Daoy (cell line): ENCODE data around the gene TNXB. TPM values are rescaled to one million over a fixed set of nuclear protein-coding genes. Genes with fewer than 3 reads are reported as not detected.
"Not testable (repeated sequence)": the region's sequence is repeated elsewhere in the genome, so short reads cannot be mapped to it uniquely, and the experiment has no call there.

Experiments used
- DNase-seq: peaks from one replicate; pipeline ENCODE4 v3.0.0-alpha.2; 2015; ENCODE audit warnings: low read depth
- total RNA-seq: library from RNA; depleted of rRNA; stranded (reverse); fragments of >200 nt; shearing (Covaris generic); gene quantifications from 2 replicates; pipeline ENCODE4 v1.2.3, GENCODE V29; 2014

TNXB gene
- total RNA-seq, 1 experiment from 2014 or later = 0.11 TPM

DNA sequence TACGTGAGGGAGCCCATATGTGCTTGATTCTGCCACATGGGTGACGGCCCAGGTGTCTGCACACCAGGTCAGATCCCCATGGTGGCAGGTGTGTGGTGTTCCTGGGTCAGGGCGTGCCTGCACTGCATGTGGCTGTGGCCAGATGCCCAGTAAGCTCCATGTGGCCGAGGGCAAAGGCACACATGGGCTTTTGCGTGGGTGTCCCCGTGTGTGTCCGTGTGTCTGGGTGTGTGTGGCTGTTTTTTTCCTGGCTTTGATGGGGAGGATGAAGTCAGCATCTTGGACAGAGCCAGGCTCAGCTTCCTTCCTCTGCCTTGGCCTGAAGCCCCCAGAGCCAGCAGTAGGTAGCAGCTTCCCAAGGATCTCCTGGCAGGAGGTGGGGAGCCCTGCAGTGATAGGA is 1.5 kb upstream of the TNXB start:
- no peak for DNase-seq

DNA sequence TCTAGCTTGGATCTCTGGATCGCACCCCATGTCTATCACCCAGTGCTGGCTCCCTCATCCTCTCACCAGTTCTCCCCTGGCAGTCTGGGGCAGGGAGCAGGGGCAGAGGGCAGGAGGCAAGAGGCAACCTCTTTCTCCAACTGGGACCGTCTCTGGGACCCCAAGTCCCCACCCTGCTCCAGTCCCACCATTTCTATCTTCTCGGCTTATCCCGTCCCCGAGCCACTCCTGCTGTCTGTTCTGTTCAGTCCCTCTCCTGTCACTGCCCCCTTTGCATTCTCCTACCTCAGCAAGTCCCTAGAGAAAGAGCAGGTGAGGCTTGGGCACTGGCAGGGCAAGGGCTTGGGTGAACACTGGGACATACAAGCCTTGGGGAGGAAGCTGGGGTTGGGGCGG is 625 bp upstream of the TNXB start:
- DNase-seq = no peak

DNA sequence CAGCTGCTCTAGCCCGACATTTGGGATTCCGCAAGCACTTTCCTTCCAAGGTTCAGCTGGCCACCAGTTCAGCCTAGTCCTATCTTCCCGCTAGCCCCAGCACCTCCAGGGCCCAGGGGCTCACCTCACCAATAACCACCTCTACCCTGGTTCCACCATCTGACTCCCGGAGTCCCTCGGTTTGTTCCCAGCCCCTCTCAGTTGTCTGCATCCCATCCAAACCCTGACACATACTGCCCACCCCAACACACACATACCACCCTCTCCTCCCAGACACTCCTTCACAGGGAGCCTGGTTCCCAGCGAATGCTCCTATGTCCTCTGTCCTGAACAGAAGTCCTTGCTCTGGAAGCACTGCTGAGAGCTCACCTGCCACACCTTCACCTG is 418 bp downstream of the TNXB start:
- DNase-seq = no peak

DNA sequence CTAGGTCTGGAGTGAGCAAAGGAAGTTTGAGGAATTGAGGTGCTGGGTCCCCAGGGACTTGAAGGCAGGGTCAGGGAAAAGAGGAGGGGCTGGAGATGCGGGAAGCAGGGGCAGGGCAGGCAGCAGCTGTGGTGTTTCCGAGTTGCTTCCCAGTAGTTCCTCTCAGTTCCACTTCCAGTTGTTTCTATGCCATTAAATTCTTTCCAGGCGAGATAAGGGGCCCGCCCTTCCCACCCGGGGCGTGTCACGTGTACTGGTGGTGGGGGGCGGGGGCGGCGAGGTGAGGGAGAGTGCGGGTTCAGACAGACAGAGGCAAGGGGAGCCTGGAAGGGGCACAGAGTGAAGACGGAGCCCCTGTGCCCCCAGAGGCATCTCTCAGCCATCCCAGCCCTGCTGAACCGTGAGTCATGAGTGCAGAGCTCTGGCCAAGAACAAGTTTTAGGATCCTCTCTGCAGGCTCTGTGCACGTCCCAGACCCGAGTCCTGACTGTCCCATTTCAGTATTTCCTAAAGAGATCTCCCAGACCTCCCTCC is 977 bp downstream of the TNXB start:
- peak; percentile 61 for DNase-seq

DNA sequence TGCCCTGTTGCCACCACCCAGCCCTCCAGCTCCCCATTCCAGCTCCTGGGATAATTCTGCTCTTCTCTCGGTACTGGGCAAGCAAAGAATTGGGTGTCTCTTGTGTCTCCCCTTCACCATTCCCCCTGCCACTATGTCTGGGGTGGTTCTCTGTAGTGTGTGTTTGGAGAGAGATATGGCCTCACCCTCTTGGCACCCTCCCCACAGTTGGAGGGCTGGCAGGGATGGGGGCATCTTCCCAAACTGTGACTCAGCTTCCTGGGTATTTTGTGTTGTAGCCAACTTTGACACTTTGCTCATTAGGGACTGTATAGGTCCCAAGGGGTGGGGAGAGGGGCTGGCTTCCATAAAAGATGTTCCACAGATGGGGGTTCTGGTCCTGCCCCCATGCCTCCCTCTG is 1.7 kb downstream of the TNXB start:
- peak; percentile 81 for DNase-seq

DNA sequence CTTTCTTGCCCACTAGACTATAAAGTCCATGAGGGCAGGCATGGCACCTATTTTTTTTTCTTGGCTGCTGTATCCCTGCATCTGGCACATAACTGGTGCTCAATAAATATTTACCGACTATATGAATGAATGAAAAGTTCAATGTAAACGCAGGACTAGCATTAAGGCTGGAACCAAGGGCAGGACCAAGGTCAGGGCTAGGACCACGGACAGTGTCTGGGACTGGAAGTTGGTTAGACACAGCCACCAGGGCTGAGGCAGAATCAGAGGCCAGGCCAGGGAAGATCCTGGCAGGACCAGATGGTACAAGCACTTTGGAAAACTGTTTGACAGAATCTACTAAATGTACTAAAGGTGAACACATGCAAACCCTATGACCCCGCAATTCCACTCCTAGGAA is 3.7 kb downstream of the TNXB start:
- no peak for DNase-seq

DNA sequence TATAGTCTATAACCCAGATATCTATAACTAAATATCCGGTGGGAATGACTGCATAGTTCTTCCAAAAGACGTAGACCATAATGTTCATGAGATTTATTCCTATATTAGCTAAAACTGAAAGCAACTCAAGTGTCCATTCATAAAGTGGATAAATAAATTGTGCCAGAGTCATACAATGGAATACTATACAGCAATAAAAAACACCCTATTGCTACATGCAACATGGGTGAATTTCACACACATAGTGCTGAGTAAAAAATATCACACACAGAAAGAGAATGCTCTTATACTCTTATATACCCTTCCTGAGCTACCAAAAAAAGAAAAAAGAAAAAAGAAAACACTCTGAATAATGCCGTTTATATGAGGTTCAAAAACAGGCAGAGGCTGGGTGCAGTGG is 6.9 kb downstream of the TNXB start:
- DNase-seq = no peak

DNA sequence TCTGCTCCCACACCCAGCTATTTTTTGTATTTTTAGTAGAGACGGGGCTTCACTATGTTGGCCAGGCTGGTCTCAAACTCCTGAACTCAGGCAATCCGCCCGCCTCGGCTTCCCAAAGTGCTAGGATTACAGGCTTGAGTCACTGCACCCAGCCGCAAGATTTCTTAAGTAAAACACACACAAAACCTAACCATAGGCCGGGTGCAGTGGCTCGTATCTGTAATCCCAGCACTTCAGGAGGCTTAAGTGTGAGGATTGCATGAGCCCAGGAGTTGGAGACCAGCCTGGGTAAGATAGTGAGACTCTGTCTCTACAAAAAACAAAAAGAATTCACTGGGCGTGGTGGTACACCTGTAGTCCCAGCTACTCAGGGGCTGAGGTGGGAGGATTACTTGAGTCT is 8.9 kb downstream of the TNXB start:
- DNase-seq = not testable (repeated sequence)

DNA sequence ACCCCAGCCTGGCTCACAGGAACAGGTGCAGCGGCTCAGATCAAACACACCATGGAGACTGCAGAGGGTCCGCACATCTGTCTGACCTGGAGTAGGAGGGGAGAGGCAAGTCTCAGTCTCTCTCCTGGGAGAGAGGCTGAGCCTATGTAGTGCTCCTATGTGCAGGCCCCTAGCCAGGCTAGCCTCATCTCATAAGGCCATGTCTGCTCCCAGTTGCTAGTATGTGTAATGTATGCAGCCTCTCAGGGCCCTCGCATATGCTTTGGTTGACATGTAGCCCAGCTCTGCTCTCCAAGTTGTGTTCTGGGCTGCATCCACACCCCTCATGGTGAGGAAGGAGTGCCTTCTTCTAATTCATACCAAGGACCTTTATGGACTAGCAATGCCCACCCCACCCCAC is 11.8 kb downstream of the TNXB start:
- DNase-seq = no peak

DNA sequence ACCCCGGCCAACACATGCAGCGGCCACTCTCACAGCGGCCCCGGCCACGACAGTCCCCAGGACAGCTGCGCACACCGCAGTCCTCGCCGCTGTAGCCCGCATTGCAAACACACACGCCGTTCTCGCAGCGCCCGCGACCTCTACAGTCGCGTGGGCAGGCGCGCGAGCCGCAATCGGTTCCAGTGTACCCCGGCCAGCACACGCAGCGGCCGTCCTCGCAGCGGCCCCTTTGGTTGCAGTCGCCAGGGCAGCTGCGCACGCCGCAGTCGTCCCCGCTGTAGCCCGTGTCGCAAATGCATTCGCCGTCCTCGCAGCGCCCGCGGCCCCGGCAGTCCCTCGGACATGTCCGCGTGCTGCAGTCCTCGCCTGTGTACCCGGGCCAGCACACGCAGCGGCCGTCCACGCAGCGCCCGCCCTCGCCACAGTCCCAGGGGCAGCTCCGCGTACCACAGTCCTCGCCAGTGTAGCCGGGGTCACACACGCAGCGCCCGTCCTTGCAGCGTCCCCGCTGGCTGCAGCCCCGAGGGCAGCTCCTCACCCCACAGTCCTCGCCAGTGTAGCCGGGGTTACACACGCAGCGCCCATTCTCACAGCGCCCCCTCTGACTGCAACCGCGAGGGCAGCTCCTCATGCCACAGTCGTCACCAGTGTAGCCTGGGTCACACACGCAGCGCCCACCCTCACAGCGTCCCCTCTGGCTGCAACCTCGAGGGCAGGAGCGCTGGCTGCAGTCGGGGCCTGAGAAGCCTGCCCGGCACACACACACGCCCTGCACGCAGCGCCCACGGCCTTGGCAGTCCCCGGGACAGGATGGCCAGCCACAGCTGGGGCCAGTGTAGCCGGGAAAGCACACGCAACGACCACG is 12.5 kb downstream of the TNXB start:
- DNase-seq = no peak

DNA sequence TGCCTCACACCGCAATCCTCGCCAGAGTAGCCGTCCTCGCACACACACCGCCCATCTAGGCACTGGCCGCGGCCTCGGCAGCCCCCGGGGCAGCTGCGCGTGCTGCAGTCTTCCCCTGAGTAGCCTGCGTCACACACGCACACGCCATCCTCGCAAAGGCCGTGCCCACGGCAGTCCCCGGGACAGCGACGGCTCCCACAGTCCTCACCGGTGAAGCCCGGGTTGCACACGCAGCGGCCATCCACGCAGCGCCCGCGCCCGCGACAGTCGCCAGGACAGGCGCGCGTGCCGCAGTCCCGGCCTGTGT is 13.1 kb downstream of the TNXB start:
- DNase-seq = no peak

DNA sequence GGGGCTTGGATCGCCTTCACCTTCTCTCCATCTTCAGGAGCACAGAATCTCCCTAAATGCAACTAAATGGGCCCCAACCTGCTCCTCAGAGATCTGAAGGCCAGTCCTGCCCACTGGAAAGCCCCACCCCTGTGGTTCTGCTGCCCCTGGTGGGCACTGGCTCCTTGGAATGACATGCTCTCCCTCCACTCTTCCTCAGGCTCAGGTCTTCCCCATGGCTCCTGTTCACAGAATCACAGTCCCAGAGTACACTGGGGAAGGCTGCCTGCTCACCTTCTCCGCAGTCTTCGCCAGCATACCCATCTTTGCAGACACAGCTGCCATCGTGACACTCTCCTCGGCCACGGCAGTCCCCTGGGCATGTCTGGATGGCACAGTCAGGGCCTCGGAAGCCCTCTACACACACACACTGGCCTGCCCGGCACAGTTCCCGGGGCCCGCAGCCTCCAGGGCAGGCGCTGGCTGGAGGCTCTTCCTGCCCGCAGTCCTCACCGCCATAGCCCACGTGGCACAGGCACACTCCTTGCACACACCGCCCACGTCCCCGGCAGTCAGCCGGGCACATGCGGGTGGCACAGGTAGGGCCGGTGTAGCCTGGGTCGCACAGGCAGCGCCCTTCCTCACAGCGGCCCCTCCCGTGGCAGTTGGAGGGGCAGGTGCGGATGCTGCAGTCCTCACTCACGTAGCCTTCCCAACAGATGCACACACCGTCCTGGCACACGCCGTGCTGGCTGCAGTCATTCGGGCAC is 13.6 kb downstream of the TNXB start:
- DNase-seq = no peak

DNA sequence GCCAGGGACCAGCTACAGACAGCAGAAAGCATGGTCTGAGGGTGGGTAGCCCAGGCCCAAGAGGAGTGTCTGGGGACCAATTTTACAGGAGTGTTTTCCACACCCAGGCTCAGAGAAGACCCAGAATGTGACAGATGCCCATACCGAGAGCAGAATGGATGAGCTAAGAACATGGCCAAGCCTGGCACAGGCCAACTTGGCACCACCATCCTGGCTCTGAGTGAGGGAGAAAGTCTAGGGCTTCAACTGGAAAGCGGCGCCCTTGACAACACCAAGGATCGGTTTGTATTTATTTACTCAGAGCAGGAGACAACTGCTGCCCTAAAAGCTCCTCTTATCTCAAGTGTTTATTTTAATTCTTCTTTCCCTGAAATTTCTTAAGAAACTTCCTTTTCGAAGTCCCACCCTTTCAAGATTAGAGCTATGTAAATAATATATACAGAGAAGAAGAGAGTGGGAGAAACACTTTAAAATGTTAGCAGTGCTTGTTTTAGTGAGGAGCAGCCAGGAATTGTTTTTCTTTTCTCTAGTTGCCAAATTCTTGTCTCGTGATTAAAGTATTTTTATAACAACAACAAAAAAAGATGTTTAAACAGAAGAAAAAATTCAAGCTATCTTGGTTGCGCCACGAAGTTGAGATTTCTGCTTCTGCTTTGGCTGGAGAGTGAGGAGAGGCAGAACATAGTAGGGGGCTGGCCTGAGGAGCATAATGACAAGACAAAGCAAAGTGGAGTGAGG is 16.2 kb downstream of the TNXB start:
- DNase-seq = no peak

DNA sequence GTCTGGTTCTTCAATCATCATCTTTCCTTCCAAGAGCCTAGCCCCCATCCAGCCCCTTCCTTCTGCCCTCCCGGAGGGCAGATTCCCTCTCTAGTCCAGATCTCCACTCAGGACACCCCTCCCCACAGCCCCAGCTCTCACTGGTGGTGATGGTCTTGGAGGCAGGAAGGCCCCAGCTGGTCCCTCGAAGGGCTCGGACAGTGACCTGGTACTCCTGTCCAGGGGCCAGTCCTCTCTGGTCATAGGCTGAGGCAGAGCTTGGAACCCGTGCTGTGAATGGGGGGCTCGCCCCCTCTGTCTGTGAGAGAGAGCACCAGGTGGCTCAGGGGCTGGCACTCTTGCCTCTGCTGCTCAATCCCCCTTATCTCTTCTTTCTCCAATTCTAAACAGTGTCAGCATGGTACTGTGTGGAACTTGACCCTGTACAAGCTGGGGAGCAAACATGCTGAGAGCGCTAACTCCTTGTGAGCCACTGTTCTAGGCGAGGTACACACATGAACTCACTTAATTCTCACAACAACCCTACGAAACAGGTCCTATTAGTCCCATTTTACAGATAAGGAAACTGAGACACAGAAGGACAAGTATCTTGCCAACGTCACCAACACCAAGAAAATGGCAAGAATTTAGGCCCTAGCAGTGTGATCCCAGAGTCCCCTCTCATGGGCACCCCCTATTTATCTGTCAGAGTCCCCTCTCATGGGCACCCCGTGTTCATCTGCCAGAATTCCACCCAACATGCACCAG is 19.9 kb downstream of the TNXB start:
- no peak for DNase-seq

DNA sequence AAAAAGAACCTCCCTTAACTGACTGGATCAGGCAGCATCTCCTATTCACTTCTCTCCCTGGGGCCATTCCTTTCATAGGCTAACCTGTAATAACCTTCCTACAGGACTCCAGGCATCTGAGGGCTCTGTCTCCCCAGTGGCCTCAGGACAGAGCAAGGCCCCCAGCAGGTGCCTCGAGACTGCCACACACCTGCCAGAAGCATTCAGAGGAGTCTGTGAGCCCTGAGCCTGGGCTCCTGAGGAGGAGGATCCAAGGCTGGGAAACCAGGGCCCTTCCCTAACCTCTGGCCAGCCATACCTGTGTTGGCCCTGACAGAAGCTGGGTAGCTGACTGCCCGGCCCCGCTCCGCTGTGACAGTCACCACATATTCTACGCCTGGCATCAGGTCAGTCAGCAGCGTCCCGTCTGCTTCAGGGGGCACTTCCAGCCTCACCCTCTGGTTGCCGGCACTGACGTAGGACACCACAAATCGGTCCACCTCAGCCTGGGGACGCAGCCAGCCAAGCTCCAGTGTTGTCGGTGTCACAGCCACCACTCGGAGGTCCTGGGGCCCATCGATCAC is 20.6 kb downstream of the TNXB start:
- no peak for DNase-seq

DNA sequence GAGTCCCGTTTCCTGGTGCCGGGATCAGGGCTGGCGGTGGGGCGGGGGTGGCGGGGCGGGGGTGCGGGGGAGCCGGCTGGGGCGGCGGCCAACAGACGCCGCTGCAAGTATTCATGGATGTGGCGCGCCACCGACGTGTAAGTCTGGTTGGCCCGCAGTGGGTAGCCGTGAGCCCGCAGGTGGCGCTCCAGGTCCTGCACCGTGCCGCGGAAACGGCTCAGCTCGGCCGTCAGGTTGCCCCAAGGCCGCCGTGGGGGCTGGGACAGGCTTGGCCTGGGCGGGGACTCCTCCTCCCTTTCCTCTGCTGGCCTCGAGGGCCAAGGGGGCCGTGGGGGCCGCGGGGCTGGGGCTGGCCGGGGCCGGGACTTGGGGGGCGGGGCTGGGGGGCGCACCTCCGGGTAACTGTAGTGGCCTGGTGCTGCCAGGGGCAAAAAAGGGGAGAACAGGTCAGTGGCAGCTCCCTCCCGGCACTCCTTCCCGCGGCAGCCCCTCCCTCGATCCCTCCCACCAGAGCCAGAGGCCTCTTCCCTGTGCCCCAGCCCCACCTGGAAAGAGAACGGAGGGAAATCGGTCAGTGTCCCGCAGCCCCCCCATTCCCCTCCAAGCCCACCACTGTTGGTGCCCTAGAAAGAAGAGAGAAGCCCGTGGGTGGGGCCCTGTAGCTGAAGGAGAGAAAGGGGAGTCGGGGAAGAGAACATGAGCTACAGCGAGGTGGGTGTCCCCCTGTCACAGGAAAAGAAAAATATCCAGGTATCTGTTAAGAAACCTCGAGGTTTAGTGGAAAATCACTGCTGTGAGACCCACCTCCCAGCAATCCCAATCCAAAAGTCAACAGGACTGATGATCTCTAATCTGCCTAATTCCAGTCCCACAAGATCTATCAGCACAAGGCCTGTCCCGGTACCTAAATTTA is 21.3 kb downstream of the TNXB start:
- DNase-seq = peak; percentile 91

DNA sequence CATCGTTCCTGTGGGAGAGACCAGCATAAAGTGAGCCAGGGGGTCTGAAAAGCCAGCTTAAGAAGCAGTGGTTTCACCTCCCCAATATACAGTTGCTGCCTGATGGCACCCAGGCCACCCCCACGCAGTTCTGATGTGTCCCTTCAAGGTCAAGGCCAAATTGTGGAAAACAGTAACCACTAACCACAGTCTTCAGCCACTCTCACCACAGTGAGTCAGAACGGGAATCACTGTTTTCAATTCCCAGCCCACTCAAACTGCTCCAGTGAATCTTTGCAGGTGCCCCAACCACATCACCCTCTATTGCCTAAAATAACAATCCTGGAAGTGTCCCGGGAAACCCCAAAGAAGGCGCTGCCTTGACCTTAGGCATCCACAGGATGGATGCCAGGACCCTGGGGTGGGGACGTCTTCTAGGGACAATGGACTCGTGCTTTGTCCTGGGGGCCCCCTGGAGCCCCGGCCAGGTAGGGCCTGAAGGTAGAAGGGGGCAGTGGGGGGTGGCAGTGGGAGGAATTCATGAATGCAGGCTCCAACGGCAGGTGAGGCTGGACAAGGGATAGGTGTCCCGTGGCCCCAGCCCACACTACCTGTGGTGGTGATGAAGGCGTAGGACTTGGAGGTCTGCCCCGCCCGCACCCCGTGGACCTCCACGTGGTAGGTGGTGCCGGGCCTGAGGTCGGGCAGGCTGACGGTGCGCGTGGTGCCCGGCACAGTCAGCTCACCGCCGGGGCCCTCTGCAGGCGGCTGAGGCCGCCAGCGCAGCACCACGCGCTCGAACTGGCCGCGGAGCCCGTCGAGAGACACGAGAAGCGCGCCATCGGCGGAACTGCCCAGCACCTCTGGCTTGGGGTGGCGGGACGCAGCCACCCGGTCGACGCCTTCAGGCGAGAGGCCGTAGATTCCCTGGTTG is 22.2 kb downstream of the TNXB start:
- peak; percentile 91 for DNase-seq

DNA sequence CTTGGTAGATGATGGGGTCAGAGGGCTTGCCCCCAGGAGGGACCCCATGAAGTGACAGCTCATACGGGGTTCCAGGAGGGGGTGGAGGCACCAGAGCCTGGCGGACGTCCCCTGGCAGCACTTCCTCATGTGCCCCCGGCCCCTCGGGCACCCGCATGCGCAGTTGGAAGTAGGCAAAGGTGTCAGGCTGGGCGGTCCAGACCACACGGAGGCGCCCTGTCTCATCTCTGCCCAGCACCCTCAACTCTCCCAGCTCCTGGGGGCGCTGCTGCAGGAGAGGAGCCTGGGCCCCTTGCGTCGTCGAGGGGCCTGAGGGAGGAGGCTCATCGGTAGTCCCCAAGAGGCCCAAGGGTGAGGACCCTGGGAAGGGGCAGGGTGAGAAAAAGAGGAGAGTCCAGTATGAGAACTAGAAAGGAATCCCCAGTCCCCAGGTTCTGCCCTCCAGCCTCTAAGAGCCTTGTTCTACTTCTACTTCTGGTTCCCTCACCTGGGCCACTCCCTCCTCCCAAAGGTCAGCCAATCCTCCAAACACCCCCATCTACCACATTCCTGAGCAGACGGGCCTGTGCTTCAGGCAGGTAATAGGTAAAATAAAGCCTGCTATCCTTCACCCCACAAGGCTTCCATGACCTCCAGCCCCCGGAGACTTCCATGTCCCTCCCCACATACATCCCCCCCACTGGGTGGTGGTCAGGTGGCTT is 23.2 kb downstream of the TNXB start:
- no peak for DNase-seq

DNA sequence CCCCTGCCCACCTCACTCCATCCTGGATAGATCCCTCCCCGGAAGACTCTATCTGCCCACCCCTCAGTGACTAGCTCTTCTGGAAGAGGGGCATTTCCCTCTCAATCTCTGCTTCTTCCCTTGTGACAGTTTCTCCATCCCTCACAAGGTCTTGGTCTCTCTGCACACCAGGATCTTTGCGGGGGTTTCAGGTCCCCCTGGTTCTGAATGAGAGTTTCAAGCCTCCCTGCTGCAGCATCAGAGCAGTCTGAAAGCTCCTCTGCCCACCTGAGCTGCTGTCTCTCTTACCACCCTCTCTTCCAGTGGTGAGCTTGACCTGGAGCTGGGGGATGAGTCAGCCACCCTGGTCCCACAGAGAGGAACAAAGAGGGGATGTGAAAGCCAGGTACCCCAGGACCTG is 24.4 kb downstream of the TNXB start:
- no peak for DNase-seq
